SH-SY5Y (cell line): Measurements from ENCODE around the gene NF1.

Experiments used
- GATA2 ChIP-seq: IDR thresholded peaks from 2 replicates; pipeline ENCODE4 v1.6.1; 2011; ENCODE audit warnings: mild to moderate bottlenecking, low read depth, low read length
- GATA3 ChIP-seq: IDR thresholded peaks from 2 replicates; pipeline ENCODE4 v1.6.1; 2011; ENCODE audit warnings: low read depth, mild to moderate bottlenecking, low read length, moderate library complexity

DNA sequence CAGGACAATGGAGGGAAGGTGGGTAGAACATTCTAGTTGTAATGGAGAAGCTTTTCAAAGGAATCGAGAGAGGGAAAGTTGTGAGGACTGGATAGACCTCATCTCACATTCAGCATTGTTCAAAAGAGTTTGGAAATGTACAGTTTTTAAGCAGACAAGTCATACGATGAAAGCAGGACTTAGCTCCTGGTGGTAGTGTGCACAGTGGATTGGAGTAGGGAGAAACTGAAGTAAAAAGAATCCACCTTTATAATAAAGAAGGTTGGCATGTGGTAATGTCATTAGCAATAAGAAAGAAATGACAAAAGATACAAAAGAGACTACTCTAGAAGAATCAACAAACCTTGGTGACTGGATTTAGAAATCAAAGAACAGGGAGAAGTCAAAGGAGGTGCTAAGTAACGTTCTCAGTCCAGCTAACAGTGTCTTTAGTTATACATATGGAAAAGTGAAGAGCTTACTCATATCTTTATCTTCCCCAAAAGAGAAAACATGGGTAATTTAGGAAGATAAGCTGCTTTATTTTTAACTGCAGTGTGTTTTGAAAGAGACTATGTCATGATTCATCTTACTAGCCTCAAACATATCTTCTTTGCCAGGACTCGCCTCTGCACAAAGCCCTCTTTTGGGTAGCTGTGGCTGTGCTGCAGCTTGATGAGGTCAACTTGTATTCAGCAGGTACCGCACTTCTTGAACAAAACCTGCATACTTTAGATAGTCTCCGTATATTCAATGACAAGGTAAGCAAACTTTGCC, 245.3 kb downstream of the NF1 start:
- TF ChIP-seq GATA3 (no peak), GATA2 (no peak)
